SU-DHL-6 (cell line): ENCODE data around the gene NUMB.

Source experiments
- H2AFZ ChIP-seq: fragments of 200-600 bp; sonication (generic); 2 replicates; pipeline ENCODE4 v1.6.1; 2014; ENCODE audit warnings: low read depth, mild to moderate bottlenecking, moderate library complexity, mixed read lengths, antibody characterized with exemption, low read length; ENCODE audit not compliant: severe bottlenecking
- H3F3A ChIP-seq: fragments of 200-600 bp; shearing (Covaris generic); 2 replicates; pipeline ENCODE4 v1.6.0; 2016; ENCODE audit warnings: antibody characterized with exemption, mild to moderate bottlenecking; ENCODE audit not compliant: insufficient read depth
- H3K27ac ChIP-seq: fragments of 200-600 bp; sonication (generic); 2 replicates; pipeline ENCODE4 v1.5.1; 2016; ENCODE audit warnings: low read depth, mild to moderate bottlenecking, low read length, moderate library complexity, mixed read lengths
- H3K27me3 ChIP-seq: fragments of 200-600 bp; sonication (generic), shearing (Covaris generic); 2 replicates; pipeline ENCODE4 v1.6.0; 2014; ENCODE audit warnings: mild to moderate bottlenecking, low read length
- H3K36me3 ChIP-seq: fragments of 200-600 bp; sonication (generic); 2 replicates; pipeline ENCODE4 v1.6.1; 2014; ENCODE audit warnings: mild to moderate bottlenecking, low read length, mixed read lengths
- H3K4me2 ChIP-seq: fragments of 300-600, 200-600 bp; shearing (Covaris generic), sonication (generic); 2 replicates; pipeline ENCODE4 v1.6.0; 2014; ENCODE audit warnings: low read length, low read depth, mild to moderate bottlenecking; ENCODE audit not compliant: poor library complexity, severe bottlenecking
- H3K4me3 ChIP-seq: fragments of 200-600 bp; sonication (generic); 2 replicates; pipeline ENCODE4 v1.5.1; 2014; ENCODE audit warnings: antibody characterized with exemption, low read length, mild to moderate bottlenecking, mixed read lengths; ENCODE audit not compliant: insufficient read depth, poor library complexity, severe bottlenecking
- H3K79me2 ChIP-seq: fragments of 200-600 bp; sonication (generic); 2 replicates; pipeline ENCODE4 v1.6.1; 2014; ENCODE audit warnings: mild to moderate bottlenecking, low read length, moderate library complexity; ENCODE audit not compliant: insufficient read depth
- H3K9ac ChIP-seq: fragments of 200-600 bp; sonication (generic); 2 replicates; pipeline ENCODE4 v1.7.0; 2014; ENCODE audit warnings: mild to moderate bottlenecking, low read length
- H3K9me2 ChIP-seq: fragments of 200-600 bp; sonication (generic); replicated peaks from 2 replicates; pipeline ENCODE4 v1.6.1; 2014; ENCODE audit warnings: low read length; ENCODE audit not compliant: insufficient read depth
- H3K9me3 ChIP-seq: fragments of 200-600 bp; sonication (generic); 2 replicates; pipeline ENCODE4 v1.6.1; 2014; ENCODE audit warnings: low read length, mixed read lengths; ENCODE audit not compliant: insufficient read depth
- H4K20me1 ChIP-seq: fragments of 200-600 bp; sonication (generic); 2 replicates; pipeline ENCODE4 v1.6.1; 2014; ENCODE audit warnings: low read depth, mild to moderate bottlenecking, antibody characterized with exemption, low read length, moderate library complexity, mixed read lengths
- CTCF ChIP-seq: fragments of 200-600 bp; sonication (generic); IDR thresholded peaks from one replicate; pipeline ENCODE4 v1.5.1; 2017; ENCODE audit warnings: antibody characterized with exemption, mild to moderate bottlenecking, low read length, moderate library complexity; ENCODE audit not compliant: insufficient read depth, poor library complexity, severe bottlenecking
- EZH2phosphoT487 ChIP-seq: fragments of 200-600 bp; sonication (generic), shearing (Covaris generic); conservative IDR thresholded peaks from 2 replicates; pipeline ENCODE4 v1.6.1; 2018; ENCODE audit warnings: mild to moderate bottlenecking, antibody characterized with exemption, low read length, moderate library complexity, mixed read lengths

Gene NUMB

GRCh38 chr14:73383356-73383755 lies 75.0 kb downstream of the NUMB start:
- H3K79me2 ChIP-seq, result no peaks in the 10 kb centered on the region
- H4K20me1 ChIP-seq, result no peaks in the 10 kb centered on the region
- no peaks in the 10 kb centered on the region for H3K27me3 ChIP-seq
- TF ChIP-seq EZH2phosphoT487 (no peak), CTCF (no peak)
- no peaks in the 10 kb centered on the region for H3K9me2 ChIP-seq
- H3F3A ChIP-seq, result no peaks in the 10 kb centered on the region
- no peak overlapping the region for H3K9ac ChIP-seq
- no peaks in the 10 kb centered on the region for H3K9me3 ChIP-seq
- no peak overlapping the region for H3K4me2 ChIP-seq
- H3K27ac ChIP-seq, result no peak overlapping the region
- H3K36me3 ChIP-seq, result no peaks in the 10 kb centered on the region
- no peak overlapping the region for H3K4me3 ChIP-seq
- H2AFZ ChIP-seq, result no peak overlapping the region

DNA sequence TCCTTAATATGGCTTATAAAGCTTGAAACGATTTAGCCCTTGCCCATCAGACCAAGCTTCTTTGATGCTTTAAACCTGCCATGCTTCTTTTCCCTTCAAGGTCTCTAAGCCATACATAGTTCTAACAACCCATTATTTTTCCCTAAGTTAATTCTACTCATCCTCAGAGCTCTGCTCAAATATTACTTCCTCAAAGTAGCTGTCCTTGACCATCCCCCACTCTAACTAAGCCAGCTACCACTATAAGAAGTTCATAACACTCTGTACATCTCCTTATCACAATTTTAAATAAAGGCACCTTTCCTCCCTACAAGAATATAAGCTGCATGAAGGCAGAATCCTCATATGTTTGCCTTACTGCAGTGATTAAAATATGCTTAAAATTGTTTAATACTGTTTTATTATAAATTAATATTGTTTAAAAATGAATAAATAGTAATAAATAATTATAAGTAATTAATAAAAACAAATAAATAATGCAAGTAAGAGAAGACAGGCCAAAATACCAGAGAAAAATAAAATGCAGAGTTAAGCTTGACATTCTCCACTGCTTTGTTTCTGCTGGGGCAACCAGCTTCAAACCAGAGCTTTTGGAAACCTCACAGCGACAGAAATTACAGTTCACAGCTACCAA lies 76.8 kb downstream of the NUMB start:
- TF ChIP-seq EZH2phosphoT487, result no peak
- no peak for TF ChIP-seq CTCF
- Histone ChIP-seq H2AFZ (no peak overlapping the region), H3K27ac (no peak overlapping the region), H3K9me2 (no peaks in the 10 kb centered on the region), H3K27me3 (no peaks in the 10 kb centered on the region), H3F3A (no peaks in the 10 kb centered on the region), H3K36me3 (no peaks in the 10 kb centered on the region), H4K20me1 (no peaks in the 10 kb centered on the region), H3K79me2 (no peaks in the 10 kb centered on the region), H3K9ac (no peak overlapping the region), H3K4me3 (no peak overlapping the region), H3K4me2 (no peak overlapping the region), H3K9me3 (no peaks in the 10 kb centered on the region)

- no peaks in the 10 kb centered on the region for H3K9me3 ChIP-seq
- no peaks in the 10 kb centered on the region for H3K79me2 ChIP-seq
- H3K4me2 ChIP-seq, result no peak overlapping the region
- H3K27ac ChIP-seq, result no peak overlapping the region
- H3K27me3 ChIP-seq, result no peaks in the 10 kb centered on the region
- no peaks in the 10 kb centered on the region for H4K20me1 ChIP-seq
- no peaks in the 10 kb centered on the region; the same call in 1 of the 2 replicates for H3F3A ChIP-seq
- no peaks in the 10 kb centered on the region for H3K9me2 ChIP-seq
- TF ChIP-seq EZH2phosphoT487 (no peak), CTCF (no peak)
- no peaks in the 10 kb centered on the region for H3K36me3 ChIP-seq
- H3K4me3 ChIP-seq, result no peak overlapping the region
- no peak overlapping the region for H3K9ac ChIP-seq
- no peak overlapping the region for H2AFZ ChIP-seq
Observed at GRCh38 chr14:73376585-73376984, 81.8 kb downstream of the NUMB start.
